ENCODE data around the gene LRCH4. TPM values are rescaled to one million over a fixed set of nuclear protein-coding genes. Genes with fewer than 3 reads are reported as not detected.

LRCH4 gene
- total RNA-seq, 2 donors from 2014 or later = 59.0 to 65.4 TPM

GRCh38 chr7:100589341-100589947, 3.5 kb upstream of the LRCH4 start:
- no peaks in the 10 kb centered on the region for H3K27me3 ChIP-seq
- H3K4me1 ChIP-seq = peaks cover 5% of the 10 kb centered on the region
- no peak overlapping the region for H3K9ac ChIP-seq (ENCODE audit: low read depth in 2 of 2, low read length in 2 of 2)
- H3K9me3 ChIP-seq = no peaks in the 10 kb centered on the region
- intact Hi-C loops (cut with DNase I) = no loop called here
- no peak overlapping the region for H3K4me3 ChIP-seq
- H3K27ac ChIP-seq = no peak overlapping the region
- DNase-seq = no peak
- H3K36me3 ChIP-seq = no peaks in the 10 kb centered on the region
- TF ChIP-seq, protein P1, sequence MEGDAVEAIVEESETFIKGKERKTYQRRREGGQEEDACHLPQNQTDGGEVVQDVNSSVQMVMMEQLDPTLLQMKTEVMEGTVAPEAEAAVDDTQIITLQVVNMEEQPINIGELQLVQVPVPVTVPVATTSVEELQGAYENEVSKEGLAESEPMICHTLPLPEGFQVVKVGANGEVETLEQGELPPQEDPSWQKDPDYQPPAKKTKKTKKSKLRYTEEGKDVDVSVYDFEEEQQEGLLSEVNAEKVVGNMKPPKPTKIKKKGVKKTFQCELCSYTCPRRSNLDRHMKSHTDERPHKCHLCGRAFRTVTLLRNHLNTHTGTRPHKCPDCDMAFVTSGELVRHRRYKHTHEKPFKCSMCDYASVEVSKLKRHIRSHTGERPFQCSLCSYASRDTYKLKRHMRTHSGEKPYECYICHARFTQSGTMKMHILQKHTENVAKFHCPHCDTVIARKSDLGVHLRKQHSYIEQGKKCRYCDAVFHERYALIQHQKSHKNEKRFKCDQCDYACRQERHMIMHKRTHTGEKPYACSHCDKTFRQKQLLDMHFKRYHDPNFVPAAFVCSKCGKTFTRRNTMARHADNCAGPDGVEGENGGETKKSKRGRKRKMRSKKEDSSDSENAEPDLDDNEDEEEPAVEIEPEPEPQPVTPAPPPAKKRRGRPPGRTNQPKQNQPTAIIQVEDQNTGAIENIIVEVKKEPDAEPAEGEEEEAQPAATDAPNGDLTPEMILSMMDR (IDR thresholded peaks at IDR 0.05) = no peak

DNA sequence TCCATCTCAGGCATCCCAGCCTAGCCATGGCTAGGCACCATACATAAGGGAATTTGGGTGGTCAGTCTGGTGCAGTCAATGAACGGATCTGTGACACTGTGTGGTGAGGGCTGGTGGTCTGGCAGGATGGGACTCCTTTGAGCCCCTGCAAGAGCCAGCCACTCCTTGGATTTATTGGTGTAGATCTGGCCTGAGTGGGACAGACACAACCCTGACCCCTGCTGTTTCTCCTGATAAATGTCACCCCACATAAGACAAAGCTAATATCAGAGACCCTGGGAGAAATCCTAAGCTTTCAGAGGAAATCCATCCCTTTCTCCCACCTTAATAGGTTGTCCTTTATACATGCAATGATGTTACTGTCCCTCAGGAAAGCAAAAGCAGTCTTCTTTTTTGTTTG, 2.5 kb upstream of the LRCH4 start:
- TF ChIP-seq, protein P1 (IDR thresholded peaks at IDR 0.05) = no peak
- Histone ChIP-seq H3K4me3 (no peak overlapping the region), H3K27me3 (no peaks in the 10 kb centered on the region), H3K9me3 (no peaks in the 10 kb centered on the region), H3K9ac (ENCODE audit: low read depth in 2 of 2, low read length in 2 of 2) (no peak overlapping the region), H3K27ac (no peak overlapping the region), H3K4me1 (peaks cover 12% of the 10 kb centered on the region), H3K36me3 (no peaks in the 10 kb centered on the region)
- DNase-seq = no peak
- intact Hi-C loops (cut with DNase I) = no loop called here

DNA sequence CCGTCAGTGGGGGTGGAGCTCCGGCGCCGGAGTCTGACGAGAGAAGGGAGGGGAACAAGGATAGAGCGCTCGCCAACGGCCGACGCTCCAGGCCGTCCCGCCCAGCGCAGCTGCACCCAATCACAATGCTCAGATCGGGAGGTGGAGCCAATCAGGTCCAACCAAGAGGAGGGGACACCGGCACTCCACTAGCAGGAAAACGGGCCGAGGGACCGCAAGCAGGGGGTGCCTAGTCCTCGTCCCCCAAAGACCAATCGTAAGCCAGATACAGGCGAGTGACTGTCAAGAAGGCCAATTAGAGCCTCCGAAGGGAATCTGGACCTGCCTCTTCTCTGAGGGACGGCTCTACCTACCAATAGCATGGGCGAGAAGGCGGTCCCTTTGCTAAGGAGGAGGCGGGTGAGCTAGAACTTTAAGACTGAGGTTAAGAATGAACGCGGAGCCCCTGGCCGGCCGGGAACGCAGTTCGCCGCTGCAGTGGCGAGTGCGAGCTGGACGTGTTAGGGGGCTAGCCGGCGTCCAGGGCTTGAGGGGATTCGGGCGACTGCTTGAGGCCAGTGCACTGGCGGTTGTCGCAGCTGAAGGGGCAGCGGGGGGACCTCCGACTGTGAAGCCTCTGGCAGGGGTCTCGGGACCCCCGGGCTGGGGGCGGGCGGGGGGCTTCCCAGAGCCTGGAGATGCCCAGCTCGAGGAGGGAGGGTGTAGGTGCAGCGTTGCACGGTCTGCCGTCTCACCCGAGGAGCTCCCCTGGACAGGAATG, 517 bp upstream of the LRCH4 start, which contains the start of gene FBXO24:
Gene FBXO24 (plus strand): TSS at position 63 of the 760 bp plus-strand sequence. CDS start 298 bp downstream, at position 361.
- TF ChIP-seq, protein P1 (IDR thresholded peaks at IDR 0.05) = no peak
- H3K9ac ChIP-seq (ENCODE audit: low read depth in 2 of 2, low read length in 2 of 2) = peak within 1 kb of the TSS; percentile 76 to 94
- intact Hi-C loops (cut with DNase I) = no loop called here
- H3K36me3 ChIP-seq = peaks cover 4% of the 10 kb centered on the region
- peak within 1 kb of the TSS; percentile 100 for H3K4me3 ChIP-seq
- H3K9me3 ChIP-seq = no peaks in the 10 kb centered on the region
- H3K4me1 ChIP-seq = peaks cover 16% of the 10 kb centered on the region
- peak within 1 kb of the TSS; percentile 100 for H3K27ac ChIP-seq
- no peaks in the 10 kb centered on the region for H3K27me3 ChIP-seq
- DNase-seq = peak; percentile 100

GRCh38 chr7:100584683-100585510, 1.0 kb downstream of the LRCH4 start:
- Histone ChIP-seq H3K9ac (ENCODE audit: low read depth in 2 of 2, low read length in 2 of 2) (peak overlapping the region; percentile 76 to 94), H3K27me3 (no peaks in the 10 kb centered on the region), H3K27ac (peak overlapping the region; percentile 100), H3K36me3 (peaks cover 11% of the 10 kb centered on the region), H3K4me1 (peaks cover 16% of the 10 kb centered on the region), H3K4me3 (peak overlapping the region; percentile 100), H3K9me3 (no peaks in the 10 kb centered on the region)
- DNase-seq = peak; percentile 81
- TF ChIP-seq, protein P1 (IDR thresholded peaks at IDR 0.05) = no peak
- intact Hi-C loops (cut with DNase I) = no loop called here

GRCh38 chr7:100584054-100584682, 1.8 kb downstream of the LRCH4 start:
- DNase-seq = no peak
- peaks cover 16% of the 10 kb centered on the region for H3K4me1 ChIP-seq

More at GRCh38 chr7:100584054-100584682, 1.8 kb downstream of the LRCH4 start:
- Histone ChIP-seq H3K9ac (ENCODE audit: low read depth in 2 of 2, low read length in 2 of 2) (peak overlapping the region; percentile 33 to 94), H3K27me3 (no peaks in the 10 kb centered on the region), H3K36me3 (peaks cover 11% of the 10 kb centered on the region), H3K4me3 (peak overlapping the region; percentile 100), H3K27ac (peak overlapping the region; percentile 100), H3K9me3 (no peaks in the 10 kb centered on the region)
- TF ChIP-seq, protein P1 (IDR thresholded peaks at IDR 0.05) = no peak
- intact Hi-C loops (cut with DNase I) = no loop called here
